MCF 10A (cell line): Measurements from ENCODE around the gene SKOR1. TPM values are rescaled to one million over a fixed set of nuclear protein-coding genes. Genes with fewer than 3 reads are reported as not detected.

Source experiments
- BruUV-seq: library from RNA; stranded (reverse); fragments of 400-500 nt; replicated peaks from 2 replicates; lab custom pipeline; 2021; lab: Mats Ljungman, UMichigan
- CTCF ChIA-PET: fragments of 300-600 bp; sonication (Branson Sonifier 250); formaldehyde crosslinking; extraction: SDS; loops from one replicate; lab custom pipeline; 2021; ENCODE audit warnings: antibody characterized with exemption, inconsistent platforms; lab: Yijun Ruan, JAX
- POLR2A ChIA-PET: fragments of 300-600, 350-650 bp; sonication (Branson Sonifier 250); formaldehyde crosslinking; extraction: SDS; loops from one replicate; lab custom pipeline; 2020; ENCODE audit warnings: antibody characterized with exemption, inconsistent platforms; lab: Yijun Ruan, JAX
- DNase-seq: peaks from one replicate; pipeline ENCODE4 v3.0.0-alpha.2; 2018; ENCODE audit not compliant: unreplicated experiment
- H3K27ac Mint-ChIP-seq: one replicate; pipeline ENCODE4 v1.8.0; 2022; ENCODE audit warnings: mild to moderate bottlenecking, low read depth, mixed read lengths; ENCODE audit not compliant: unreplicated experiment
- H3K27me3 Mint-ChIP-seq: one replicate; pipeline ENCODE4 v1.8.0; 2022; ENCODE audit warnings: mixed read lengths; ENCODE audit not compliant: insufficient read depth, unreplicated experiment
- H3K36me3 Mint-ChIP-seq: one replicate; pipeline ENCODE4 v1.8.0; 2022; ENCODE audit warnings: mild to moderate bottlenecking, moderate library complexity, mixed read lengths; ENCODE audit not compliant: insufficient read depth, unreplicated experiment
- H3K4me1 Mint-ChIP-seq: one replicate; pipeline ENCODE4 v1.8.0; 2022; ENCODE audit warnings: mixed read lengths; ENCODE audit not compliant: insufficient read depth, unreplicated experiment
- H3K4me3 Mint-ChIP-seq: one replicate; pipeline ENCODE4 v1.8.0; 2022; ENCODE audit warnings: mild to moderate bottlenecking, moderate library complexity, mixed read lengths; ENCODE audit not compliant: unreplicated experiment
- H3K9me3 Mint-ChIP-seq: one replicate; pipeline ENCODE4 v1.8.0; 2022; ENCODE audit warnings: mixed read lengths; ENCODE audit not compliant: unreplicated experiment
- intact Hi-C: fragments of 100-400 bp; cut with micrococcal nuclease; formaldehyde crosslinking; loops from 2 replicates; pipeline ENCODE4 v1.14.1; 2022
- total RNA-seq: library from RNA; stranded (reverse); gene quantifications from 2 replicates; pipeline ENCODE4 v1.2.3, GENCODE V29; 2022
- TF ChIP-seq, protein P1 (sequence below): fragments of 200-600 bp; IDR thresholded peaks from one replicate; pipeline ENCODE4 v1.8.0; 2022; ENCODE audit warnings: antibody characterized with exemption, mild to moderate bottlenecking; ENCODE audit not compliant: unreplicated experiment

Gene SKOR1
- total RNA-seq, 1 experiment from 2014 or later: 0.07 TPM

DNA sequence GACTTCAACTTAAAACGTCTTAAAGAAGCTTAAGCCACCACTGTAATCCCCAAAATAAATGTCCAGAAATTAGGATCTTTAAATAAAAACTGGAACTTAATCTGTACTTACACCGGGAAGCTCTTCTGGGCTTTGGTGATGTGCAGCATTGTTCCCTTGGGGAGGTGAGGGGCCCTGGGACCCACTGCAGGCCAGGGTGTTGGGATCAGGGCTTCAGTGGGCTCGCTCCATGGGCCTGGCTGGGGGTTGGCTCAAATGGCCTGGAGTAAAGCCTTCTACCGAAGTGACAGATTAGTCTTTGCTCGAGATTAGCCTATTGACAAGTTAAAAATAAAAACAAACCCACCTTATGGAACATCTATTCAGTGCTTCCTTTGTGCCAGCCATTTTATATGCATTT, 20.7 kb downstream of the SKOR1 start:
- H3K9me3 Mint-ChIP-seq: no peaks in the 10 kb centered on the region
- no peak overlapping the region for H3K27ac Mint-ChIP-seq
- no peak for DNase-seq
- intact Hi-C loops: no loop called here
- H3K27me3 Mint-ChIP-seq: no peaks in the 10 kb centered on the region
- no peak overlapping the region for H3K4me3 Mint-ChIP-seq
- no peaks in the 10 kb centered on the region for H3K36me3 Mint-ChIP-seq
- CTCF ChIA-PET: interaction anchor here (1.6 kb wide), 1 partner anchor 309 kb away, joined by 5 read pairs; no protein-coding TSS in a partner anchor
- BruUV-seq: no TSS peak
- POLR2A ChIA-PET: interaction anchor here (2.4 kb wide), 1 partner anchor 209 kb away, joined by 8 read pairs; the partner anchor contains the start of gene PIAS1
- TF ChIP-seq, protein P1, sequence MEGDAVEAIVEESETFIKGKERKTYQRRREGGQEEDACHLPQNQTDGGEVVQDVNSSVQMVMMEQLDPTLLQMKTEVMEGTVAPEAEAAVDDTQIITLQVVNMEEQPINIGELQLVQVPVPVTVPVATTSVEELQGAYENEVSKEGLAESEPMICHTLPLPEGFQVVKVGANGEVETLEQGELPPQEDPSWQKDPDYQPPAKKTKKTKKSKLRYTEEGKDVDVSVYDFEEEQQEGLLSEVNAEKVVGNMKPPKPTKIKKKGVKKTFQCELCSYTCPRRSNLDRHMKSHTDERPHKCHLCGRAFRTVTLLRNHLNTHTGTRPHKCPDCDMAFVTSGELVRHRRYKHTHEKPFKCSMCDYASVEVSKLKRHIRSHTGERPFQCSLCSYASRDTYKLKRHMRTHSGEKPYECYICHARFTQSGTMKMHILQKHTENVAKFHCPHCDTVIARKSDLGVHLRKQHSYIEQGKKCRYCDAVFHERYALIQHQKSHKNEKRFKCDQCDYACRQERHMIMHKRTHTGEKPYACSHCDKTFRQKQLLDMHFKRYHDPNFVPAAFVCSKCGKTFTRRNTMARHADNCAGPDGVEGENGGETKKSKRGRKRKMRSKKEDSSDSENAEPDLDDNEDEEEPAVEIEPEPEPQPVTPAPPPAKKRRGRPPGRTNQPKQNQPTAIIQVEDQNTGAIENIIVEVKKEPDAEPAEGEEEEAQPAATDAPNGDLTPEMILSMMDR: no peak
- peaks cover 8% of the 10 kb centered on the region for H3K4me1 Mint-ChIP-seq

DNA sequence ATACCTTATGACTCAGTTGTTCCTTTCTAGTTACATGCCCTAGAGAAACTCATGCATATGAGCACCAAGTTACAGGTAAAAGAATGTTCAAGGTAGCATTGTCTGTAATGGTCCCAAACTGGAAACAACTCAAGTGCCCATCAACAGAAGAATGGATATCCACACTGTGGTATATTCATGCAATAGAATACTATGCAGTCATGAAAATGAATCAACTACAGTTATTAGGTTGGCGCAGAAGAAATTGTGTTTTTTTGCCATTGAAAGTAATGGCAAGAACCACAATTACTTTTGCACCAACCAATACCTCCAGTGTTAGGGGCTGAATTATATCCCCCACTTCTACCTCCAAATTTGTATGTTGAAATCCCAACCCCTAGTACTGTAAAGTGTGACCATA, 24.2 kb downstream of the SKOR1 start:
- TF ChIP-seq, protein P1: no peak
- Mint-ChIP-seq H3K9me3 (no peaks in the 10 kb centered on the region), H3K27me3 (no peaks in the 10 kb centered on the region), H3K4me3 (no peak overlapping the region), H3K4me1 (peaks cover 15% of the 10 kb centered on the region), H3K27ac (no peak overlapping the region), H3K36me3 (no peaks in the 10 kb centered on the region)
- BruUV-seq: no TSS peak
- no peak for DNase-seq
- intact Hi-C loops: no loop called here
- ChIA-PET CTCF (no interaction called here), POLR2A (no interaction called here)

DNA sequence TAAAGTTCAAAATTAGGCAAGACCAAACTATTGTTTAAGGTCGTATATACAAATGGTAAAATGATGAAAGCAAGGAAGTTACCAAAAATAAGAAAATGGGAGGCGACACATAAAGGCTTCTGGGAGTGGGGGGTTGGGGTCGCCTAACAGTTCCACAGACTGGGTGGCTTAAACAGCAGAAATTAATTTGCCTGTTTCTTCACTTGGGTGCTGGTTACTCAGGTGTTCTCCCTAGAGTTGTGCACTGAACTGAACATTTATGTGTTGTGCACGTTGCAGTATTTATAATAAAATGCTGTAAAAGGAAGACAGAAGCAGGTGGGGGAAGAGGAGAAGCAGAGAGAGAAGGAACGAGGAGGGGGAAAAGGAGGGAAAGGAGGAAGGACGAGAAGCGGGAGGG, 25.0 kb downstream of the SKOR1 start:
- Mint-ChIP-seq H3K27ac (no peak overlapping the region), H3K4me3 (no peak overlapping the region), H3K9me3 (no peaks in the 10 kb centered on the region), H3K36me3 (no peaks in the 10 kb centered on the region), H3K4me1 (peaks cover 15% of the 10 kb centered on the region), H3K27me3 (no peaks in the 10 kb centered on the region)
- POLR2A ChIA-PET: interaction anchor here (0.5 to 1.5 kb wide), 4 partner anchors 9 to 280 kb away, joined by 3 to 4 read pairs (median 3); no protein-coding TSS in a partner anchor
- no TSS peak for BruUV-seq
- CTCF ChIA-PET: no interaction called here
- intact Hi-C loops: no loop called here
- TF ChIP-seq, protein P1: no peak
- no peak for DNase-seq

DNA sequence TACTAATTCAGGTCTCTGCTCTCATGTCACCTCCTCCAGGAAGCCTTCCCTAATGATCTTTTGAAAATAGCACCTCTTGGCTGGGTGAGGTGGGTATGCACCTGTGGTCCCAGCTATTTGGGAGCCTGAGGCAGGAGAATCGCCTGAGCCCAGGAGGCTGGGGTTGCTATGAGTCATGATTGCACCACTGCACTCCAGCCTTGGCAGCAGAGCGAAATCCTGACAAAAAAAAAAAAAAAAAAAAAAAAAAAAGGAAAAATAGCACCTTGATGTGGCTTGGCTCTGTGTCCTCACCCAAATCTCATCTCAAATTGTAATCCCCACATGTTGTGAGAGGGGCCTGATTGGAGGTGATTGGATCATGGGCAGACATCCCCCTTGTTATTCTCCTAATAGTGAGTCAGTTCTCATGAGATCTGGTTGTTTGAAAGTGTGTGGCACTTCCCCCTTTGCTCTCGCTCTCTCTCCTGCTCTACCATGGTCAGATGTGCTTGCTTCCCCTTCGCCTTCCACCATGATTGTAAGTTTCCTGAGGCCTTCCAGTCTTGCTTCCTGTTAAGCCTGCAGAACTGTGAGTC, 25.8 kb downstream of the SKOR1 start:
- intact Hi-C loops: no loop called here
- ChIA-PET POLR2A (interaction anchor here (0.7 to 1.5 kb wide), 3 partner anchors 10 to 280 kb away, joined by 3 to 4 read pairs (median 3); no protein-coding TSS in a partner anchor), CTCF (no interaction called here)
- peak; percentile 89 for DNase-seq
- BruUV-seq: no TSS peak
- Mint-ChIP-seq H3K4me3 (no peak overlapping the region), H3K36me3 (no peaks in the 10 kb centered on the region), H3K27ac (no peak overlapping the region), H3K27me3 (no peaks in the 10 kb centered on the region), H3K9me3 (no peaks in the 10 kb centered on the region), H3K4me1 (peaks cover 15% of the 10 kb centered on the region)
- TF ChIP-seq, protein P1: no peak
